ENCODE results near the gene ANKRD34A.

Gene ANKRD34A

DNA sequence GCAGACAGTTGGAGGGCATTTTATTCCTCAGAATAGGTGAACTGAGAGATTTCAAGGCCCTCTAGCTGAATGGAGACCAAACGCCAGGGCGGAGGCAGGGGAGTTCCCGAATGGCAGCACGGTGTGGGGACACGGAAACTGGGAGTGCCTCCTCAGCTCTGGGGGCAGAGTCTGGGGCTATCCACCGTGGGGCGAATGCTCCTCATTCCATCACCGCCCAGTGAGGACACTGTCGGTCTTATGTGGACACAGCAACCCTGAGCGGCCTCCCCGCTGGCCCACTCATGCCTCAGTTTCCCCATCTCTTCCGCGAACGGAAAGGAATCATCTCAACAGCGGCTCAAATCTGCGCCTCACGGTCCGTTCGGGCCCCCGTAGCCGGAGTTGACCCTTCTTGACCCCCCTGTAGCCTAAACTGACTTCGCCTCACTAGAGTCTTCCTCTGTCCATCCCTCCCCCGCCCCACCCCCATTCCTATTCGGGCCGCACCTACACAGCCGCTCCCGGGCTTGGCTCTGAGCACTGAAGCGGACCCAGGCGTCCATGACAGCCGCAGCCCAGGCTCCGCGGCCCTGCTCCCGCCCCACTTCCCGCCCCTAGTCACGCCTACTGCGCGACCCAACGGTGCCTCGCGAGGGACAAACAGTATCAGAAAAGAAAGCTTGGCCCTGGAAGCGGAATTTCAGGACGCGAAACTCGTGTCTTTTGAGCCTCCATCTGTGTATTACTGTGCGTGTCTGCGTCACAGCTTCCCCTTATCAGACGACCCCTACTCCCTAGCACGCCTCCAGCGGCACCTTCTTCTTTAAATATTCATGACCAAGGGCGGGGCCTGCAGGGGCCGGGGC, 46.0 kb downstream of the ANKRD34A start, which contains the start of gene PEX11B:
Gene PEX11B (minus strand): TSS at position 574 of the 848 bp plus-strand sequence. CDS start 29 bp downstream, at position 545.
- TF ChIP-seq, protein P1, sequence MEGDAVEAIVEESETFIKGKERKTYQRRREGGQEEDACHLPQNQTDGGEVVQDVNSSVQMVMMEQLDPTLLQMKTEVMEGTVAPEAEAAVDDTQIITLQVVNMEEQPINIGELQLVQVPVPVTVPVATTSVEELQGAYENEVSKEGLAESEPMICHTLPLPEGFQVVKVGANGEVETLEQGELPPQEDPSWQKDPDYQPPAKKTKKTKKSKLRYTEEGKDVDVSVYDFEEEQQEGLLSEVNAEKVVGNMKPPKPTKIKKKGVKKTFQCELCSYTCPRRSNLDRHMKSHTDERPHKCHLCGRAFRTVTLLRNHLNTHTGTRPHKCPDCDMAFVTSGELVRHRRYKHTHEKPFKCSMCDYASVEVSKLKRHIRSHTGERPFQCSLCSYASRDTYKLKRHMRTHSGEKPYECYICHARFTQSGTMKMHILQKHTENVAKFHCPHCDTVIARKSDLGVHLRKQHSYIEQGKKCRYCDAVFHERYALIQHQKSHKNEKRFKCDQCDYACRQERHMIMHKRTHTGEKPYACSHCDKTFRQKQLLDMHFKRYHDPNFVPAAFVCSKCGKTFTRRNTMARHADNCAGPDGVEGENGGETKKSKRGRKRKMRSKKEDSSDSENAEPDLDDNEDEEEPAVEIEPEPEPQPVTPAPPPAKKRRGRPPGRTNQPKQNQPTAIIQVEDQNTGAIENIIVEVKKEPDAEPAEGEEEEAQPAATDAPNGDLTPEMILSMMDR (IDR thresholded peaks at IDR 0.05; ENCODE audit: low read depth, low read length, missing control alignments) = no peak
- peak within 1 kb of the TSS; percentile 97 for H3K4me3 ChIP-seq (ENCODE audit: low read depth, low read length)
- DNase-seq (ENCODE audit: low read depth) = peak; percentile 74

DNA sequence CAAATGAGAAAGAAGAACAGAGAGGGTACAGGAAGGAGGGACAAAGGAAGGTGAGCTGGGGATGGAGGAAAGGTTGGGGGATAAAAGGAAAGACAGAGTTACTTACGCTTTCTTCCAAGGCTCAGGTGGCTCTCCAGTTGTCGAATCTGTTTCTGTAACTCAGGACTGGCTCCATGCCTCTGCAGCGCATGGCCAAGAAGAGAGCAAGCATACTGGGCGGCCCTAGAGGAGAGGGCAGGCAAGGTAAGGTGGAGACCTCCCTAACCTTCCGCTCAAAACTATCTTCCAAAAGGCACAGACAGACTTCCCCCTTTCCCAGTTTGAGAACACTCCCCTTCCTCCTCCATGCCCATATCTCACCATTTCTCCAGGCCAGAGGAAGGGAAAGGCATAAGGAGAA, 46.8 kb downstream of the ANKRD34A start:
- TF ChIP-seq, protein P1 (IDR thresholded peaks at IDR 0.05; ENCODE audit: low read depth, low read length, missing control alignments) = no peak

DNA sequence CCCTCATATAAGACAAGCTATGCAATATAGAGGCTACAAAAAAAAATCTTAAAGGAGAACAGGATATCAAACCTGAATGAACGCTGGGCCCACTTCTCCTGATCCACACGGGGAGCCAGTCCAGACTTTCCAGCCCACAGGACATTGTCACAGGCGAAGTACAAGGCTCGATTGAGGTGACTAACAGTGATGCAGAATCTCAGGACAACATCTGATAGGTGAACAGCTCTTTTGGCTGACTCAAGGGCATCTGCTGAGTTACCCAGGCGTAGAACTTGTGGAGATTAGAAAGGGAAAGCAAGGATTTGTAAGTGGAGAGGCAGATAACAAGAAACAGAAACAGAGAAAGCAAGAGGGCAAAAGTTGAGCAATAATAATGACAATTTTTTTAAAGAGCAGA, 47.6 kb downstream of the ANKRD34A start:
- DNase-seq (ENCODE audit: low read depth) = no peak
- H3K4me3 ChIP-seq (ENCODE audit: low read depth, low read length) = no peak overlapping the region
- TF ChIP-seq, protein P1 (IDR thresholded peaks at IDR 0.05; ENCODE audit: low read depth, low read length, missing control alignments) = no peak

More for the DNA sequence above, 46.8 kb downstream of the ANKRD34A start:
- DNase-seq (ENCODE audit: low read depth) = no peak
- H3K4me3 ChIP-seq (ENCODE audit: low read depth, low read length) = peak overlapping the region; percentile 97

DNA sequence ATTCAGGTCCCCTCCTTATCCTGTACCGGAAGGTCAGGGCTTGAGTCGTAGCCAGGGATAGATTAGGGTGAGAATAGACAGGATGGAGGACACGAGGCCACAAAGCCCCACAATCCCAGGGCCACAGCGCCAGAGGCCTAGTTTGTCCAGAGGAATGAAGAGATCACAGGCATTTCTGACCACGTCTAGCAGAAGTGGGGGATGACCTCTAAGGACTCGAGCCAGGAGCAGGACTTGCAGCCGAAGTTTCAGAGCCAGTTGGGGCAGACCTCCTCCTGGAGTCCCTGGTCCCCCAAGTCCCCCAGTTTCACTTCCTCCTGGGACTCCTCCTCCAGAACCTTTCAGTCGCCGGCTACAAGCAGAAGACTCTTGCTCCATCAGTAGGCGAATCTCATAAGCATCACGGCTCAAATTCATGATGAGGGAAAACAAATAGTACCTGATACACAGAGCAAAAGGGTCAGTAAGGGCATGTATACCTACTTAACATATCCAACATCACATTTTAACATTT, 52.2 kb downstream of the ANKRD34A start:
- H3K4me3 ChIP-seq (ENCODE audit: low read depth, low read length) = no peak overlapping the region
- TF ChIP-seq, protein P1 (IDR thresholded peaks at IDR 0.05; ENCODE audit: low read depth, low read length, missing control alignments) = no peak
- DNase-seq (ENCODE audit: low read depth) = no peak

Measured in GM12864 (cell line).